Measurements from ENCODE around the gene RNF130.

DNA sequence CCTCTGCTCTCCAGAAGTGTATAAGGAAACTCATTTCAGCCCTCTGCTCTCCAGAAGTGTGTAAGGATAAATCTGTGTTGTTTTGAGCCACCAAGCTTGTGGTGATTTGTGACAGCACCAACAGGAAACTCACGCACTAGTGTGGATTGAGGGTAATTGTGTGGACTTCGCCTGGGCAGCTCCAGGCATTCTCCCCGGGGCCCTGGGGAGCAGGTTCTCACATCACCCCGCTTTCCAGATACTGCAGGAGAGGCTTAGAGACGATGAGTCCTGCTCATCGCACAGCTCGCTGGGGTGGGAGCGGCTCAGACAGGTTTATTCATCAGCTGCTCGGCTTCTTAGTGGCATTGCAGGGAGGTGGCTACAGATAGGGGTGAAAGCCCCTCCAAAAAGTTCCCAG, 38.4 kb upstream of the RNF130 start:
- TF ChIP-seq, protein P1, sequence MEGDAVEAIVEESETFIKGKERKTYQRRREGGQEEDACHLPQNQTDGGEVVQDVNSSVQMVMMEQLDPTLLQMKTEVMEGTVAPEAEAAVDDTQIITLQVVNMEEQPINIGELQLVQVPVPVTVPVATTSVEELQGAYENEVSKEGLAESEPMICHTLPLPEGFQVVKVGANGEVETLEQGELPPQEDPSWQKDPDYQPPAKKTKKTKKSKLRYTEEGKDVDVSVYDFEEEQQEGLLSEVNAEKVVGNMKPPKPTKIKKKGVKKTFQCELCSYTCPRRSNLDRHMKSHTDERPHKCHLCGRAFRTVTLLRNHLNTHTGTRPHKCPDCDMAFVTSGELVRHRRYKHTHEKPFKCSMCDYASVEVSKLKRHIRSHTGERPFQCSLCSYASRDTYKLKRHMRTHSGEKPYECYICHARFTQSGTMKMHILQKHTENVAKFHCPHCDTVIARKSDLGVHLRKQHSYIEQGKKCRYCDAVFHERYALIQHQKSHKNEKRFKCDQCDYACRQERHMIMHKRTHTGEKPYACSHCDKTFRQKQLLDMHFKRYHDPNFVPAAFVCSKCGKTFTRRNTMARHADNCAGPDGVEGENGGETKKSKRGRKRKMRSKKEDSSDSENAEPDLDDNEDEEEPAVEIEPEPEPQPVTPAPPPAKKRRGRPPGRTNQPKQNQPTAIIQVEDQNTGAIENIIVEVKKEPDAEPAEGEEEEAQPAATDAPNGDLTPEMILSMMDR (IDR thresholded peaks at IDR 0.05) = no peak
- TF ChIP-seq POLR2A (IDR thresholded peaks at IDR 0.05) = no peak

Data from lower leg skin (tissue), 3 donors.